Activated T-cell treated with anti-CD3 and anti-CD28 coated beads for 24 hours (primary cell): Measurements from ENCODE around the gene PURA.

Source experiments
- DNase-seq: peaks from one replicate; pipeline ENCODE4 v3.0.0-alpha.2; 2020; ENCODE audit warnings: low read depth

Gene PURA

DNA sequence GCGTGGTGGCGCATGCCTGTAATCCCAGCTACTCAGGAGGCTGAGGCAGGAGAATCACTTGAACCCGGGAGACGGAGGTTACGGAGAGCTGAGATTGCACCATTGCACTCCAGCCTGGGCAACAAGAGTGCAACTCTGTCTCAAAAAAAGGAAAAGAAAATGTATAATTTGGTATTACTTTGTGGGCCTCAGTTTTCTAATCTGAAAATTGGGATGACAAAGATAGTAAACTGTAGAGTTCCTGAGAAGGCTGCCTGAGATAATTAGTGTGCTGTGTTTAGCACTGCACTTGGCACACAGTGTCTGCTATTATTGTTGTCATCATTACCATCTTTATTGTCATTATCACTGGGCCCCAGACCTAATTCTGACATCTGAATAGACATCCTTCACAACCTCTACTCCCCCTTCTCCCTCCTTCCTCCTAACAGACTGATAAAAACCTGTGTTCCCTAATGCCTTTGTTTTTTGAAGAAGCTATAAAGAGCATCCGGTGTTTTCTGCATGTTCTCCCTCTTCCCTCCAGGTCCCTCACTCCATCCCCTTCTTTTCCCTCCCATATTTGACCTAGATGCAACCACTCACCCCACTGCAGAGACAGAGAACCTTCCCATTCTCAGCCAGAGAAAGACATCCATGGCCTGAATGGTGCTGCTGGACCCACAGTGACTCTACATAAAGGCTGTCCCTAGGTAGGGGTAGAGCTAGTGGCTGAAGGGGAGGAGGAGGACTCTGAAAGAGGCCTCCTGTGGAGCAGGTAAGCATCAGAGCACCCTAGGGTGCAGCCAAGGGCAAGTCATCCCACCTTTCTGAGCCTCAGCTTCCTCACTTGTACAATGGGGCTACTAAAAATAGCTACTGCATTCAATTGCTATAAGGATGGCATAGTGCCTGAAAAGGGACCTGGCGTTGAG is 45.4 kb downstream of the PURA start:
- no peak for DNase-seq

DNA sequence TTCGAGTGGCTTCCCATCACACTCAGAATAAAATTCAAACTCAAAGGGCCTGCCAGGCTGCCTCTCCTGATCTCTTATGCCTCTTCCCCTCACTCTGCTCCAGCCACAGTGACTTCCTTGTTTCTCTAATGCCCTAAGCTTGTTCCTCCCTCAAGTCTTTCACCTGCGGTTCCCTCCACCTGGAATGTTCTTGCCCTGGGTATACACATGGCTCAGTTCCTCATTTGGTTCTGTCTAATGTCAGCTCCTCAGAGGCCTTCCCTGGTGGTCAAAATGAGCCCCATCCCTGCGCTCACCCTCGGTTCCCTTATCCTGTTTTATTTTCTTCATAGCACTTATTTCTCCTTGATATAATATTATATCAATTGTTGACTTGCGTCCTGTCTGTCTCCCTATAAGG is 48.4 kb downstream of the PURA start:
- DNase-seq = no peak

DNA sequence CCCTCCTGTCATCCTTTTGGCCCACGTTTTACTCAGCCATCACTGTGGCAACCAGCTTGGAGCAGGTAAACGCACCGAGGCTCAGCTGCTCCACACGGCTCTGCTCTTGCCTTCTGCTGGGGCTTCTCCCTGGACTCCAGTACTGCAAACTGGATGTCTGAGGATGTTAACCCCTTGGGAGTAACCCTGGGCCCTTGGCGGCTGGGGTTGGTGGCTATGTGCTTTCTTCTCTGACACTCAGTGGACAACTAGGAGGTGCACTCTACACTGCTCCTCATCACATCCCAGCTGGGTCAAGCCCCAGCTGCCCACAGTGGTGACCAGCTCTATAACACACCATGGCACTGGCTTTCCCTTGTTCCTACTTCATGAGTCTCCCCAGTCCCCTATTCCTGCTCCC is 48.9 kb downstream of the PURA start:
- DNase-seq = no peak

DNA sequence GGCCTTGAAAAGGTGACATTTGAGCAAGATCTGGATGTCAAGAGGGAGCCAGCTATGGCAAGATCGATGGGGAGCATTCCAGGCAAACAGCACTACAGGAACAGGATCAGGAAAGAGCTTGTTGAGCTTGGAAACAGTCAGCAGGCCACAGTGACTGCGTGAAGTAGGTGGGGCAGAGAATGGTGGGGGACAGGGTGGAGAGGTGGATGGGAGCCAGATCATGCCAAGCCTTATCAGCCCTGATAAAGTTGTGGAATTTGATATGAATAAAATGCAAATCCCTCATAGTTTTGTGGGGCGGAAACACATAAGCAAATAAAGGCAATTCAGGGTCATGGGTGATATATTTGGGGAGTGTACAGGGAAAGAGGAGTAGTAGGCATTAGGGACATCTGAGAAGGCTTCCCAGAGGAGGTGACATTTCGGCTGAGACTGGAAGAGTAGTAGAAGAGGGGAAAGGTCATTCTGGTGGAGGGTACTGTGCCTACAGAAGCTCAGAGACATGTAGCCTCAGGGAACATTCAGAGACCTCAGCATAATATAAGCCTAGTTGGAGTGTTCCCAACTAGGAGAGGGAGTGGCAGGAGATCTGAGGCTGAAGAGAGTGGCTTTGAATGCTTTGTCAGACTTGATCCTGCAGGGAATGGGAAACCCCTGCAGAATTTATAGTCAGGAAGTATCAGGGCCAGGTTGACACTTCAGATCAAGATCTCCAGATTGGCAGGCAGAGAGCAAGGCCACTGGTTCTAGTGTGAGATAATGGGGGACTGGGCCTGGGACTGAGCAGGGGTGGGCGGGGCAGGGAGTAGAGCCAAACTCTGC is 51.4 kb downstream of the PURA start:
- no peak for DNase-seq

DNA sequence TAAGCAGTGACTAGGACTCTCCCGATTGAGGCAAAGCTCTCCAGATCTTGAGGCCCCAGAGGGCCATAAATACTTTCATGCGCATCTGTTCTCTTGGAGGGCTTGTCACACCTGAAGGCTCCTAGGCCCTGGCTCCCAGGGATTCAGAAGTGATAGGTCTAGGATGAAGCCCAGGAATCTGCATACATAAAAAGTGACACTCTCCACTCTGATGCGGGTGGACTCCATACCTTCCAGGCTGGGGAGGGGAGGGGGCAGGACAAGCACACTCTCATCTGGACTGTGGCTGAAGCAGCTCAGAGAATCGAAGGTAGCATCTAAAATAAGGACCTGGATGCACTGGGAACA is 52.0 kb downstream of the PURA start:
- DNase-seq = no peak

DNA sequence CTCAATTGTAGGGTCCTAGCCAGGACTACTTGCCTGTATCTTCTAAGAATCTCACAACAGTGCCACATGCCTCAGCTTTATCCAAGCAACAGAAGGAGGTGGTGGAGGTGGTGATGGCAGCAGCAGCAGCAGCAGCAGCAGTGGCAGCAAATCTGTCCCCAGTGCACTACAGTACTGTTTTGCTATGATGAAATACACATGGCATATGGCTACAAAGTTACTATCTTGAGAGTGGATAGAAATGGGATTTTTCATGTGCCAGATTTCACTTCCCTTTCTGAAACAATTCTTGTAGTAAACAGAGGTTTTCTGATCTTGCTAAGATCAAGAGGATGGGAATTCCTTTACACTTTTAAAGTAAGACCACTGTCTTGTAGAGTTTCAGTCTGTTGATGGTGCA is 53.0 kb downstream of the PURA start:
- no peak for DNase-seq

DNA sequence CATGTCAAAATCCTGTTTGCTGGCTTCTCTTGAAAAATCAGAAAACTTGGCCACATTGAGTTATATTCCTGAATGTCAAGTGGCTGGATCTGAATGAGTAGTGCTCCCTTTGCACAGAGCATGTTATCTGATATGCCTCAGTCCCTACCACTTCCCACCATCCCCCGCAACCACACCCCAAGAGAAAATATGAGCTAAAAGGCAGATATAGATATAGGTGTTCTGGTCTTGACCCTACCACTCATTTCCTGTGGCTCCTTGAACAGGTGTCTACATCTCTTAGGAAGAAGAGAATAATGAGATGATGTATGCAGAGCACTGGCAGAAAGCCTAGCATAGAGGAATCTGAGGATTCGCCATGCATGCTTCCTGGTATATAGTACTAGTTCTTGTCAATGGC is 54.5 kb downstream of the PURA start:
- DNase-seq = no peak

DNA sequence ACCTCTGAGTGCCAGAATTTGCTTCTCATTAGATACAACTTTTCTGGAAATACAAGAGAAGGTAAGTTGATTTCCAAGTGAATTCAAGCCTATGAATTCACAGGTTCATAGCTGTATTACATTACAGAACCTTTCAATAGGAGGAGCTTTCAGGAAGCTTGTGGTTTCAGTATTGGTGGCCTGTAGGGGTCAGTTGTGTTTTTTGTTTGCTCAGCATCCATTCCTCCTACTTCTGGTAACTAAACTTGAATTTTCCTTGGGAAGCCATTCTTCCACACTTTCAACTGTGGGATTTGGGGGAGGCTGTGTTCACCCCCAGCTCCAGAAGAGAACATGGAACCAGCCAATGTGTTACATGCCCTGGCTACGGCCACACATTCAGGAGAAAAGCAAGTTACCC is 55.5 kb downstream of the PURA start:
- no peak for DNase-seq

DNA sequence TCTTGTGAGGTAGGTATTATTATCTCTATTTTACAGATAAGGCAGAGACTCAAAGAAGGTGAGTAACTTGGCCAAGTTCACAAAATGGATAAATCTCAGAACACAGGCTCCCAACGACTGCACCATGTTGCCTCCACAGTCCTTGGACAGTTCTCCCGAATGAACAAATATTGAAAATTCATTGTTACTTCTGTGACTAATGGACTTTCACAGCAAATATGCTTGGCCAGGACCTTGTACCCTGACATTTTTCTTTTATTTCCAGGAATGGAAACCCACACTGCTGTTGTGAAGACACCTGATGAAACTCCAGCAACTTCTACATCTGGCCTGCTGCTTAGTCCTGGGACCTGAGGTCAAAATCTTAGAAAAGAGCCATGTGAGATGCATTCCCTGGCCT is 58.6 kb downstream of the PURA start:
- no peak for DNase-seq

DNA sequence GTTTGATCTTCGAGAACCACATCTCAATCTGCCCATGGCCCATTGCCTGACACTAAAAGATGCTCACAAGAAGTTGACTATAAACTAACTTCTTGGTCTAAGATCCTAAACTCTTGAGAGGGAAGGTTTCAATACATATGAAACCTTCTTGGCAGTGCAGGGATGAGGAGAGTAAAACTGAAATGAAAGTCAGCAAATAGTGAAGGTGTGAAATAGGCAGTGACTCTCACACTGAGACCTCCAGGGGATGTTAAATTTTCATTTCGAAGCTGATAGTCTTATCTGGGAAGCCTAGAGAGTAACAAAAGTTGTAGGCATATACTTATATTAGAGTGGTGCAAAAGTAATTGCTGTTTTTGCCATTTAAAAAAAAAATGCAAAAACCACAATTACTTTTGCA is 60.1 kb downstream of the PURA start:
- no peak for DNase-seq

DNA sequence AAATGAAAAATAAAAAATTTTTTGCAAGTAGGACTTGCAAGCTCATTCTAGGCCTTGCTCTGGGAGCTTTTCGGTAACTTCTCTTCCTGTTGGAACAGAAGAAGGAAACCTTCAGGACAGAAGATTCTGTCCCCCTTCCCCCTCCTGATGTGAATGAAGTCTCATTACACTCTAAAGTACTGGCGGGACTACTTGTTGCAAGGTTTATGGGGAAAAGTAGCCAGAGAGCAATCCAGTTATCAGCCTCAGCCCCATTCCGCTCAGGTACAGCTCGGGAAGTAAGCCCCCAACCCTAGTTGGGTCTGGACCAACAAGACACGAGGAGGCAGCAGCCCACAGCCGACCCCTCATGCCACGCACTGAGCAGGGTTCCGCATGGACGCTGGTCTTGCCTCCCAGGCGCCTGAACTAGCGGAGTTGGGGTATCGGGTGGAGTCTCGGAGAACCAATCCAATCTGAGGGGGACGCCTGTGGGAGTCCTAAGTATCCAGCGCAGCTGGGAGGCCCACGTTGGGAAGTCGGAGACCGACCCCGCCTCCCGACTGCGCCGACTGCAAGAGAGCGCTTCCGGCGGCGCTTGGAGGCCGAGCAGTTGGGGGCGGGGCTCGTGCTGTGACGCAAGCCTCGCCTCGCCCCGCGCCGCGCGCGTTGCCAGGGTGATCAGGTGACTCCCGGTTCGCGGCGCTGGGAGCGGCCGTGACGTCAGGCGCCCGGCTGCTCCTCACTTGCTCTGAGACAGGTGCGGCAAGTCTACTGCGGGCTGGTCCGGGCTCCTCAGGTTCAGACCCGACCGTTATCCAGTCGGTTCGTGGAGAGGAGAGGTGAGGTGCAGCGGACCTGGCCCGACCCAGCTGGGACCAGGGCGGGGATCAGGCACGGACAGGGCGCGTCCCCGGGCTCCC is 60.8 kb downstream of the PURA start, which contains the start of gene CYSTM1:
CYSTM1 (plus strand) TSS at position 724 of the 902 bp plus-strand sequence. CDS start 19,278 bp downstream, outside the sequence.
- peak; percentile 94 for DNase-seq
